ENCODE results near the gene USP31.

Gene USP31

DNA sequence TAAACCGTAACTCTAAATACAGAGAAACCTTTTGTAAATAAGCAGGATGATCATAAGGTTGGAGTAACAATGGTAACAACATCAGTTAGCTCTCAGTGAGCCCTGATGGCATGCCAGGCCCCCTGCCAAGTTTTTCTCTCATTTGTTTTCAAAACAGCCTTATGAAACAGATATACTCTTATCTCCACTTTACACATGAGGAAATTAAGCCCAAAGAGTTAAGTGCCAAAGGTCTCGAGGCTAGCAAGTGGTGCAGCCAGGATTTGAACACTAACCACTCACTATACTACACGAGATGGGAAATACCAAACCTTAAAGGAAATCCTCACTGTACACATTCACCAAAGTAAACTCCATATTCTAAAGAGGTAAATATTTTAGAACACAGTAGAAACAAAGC lies 15.0 kb downstream of the USP31 start:
- DNase-seq (ENCODE audit: low read depth in 2 of 2), result no peak

DNA sequence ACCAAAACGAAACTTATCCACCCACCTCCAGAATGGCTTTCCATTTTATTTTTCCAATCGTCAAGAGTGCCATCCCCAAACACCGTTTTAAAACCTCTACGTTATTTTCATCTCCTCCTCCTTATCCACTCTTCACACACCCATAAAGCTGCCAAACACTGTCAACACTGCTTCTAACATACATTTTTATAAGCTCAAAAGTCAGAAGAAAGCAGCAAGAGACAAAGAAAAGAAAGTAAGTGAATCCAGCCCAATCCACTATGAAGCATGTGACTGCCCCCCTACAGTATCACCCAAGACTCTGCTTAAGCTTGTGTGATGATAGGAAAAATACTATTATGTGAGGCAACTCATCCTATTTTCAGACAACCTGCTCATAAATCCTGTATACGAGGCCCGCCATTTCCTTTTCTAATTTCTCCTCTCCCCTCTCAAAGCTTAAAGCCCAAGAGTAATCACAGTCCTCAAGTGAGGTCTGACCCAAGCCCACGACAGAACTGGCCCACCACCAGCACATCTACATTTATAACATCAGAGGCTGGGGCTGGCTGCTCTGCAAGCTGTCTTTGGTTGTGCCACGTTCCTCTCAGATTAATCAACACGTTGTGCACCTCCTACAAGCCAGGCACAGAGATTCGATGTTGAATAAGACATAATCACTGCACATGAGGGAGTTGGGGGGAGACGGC lies 16.3 kb downstream of the USP31 start:
- DNase-seq (ENCODE audit: low read depth in 2 of 2), result no peak

GRCh38 chr16:23131931-23132621 lies 17.2 kb downstream of the USP31 start:
- DNase-seq (ENCODE audit: low read depth in 2 of 2), result no peak

GRCh38 chr16:23131436-23131835 lies 17.8 kb downstream of the USP31 start:
- no peak for DNase-seq (ENCODE audit: low read depth in 2 of 2)

DNA sequence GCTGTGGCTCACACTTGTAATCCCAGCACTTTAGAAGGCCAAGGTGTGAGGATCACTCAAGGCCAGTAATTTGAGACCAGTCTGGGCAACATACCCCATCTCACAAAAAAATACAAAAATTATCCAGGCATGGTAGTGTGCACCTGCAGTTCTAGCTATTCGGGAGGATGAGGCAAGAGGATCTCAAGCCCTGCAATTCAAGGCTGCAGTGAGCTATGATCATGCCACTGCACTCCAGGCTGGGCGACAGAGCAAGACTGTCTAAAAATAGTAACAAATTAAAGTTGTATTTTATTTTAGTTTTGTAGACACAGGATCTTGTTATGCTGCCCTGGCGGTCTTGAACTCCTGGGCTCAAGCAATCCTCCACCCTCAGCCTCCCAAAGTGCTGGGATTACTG lies 18.2 kb downstream of the USP31 start:
- DNase-seq (ENCODE audit: low read depth in 2 of 2), result no peak

DNA sequence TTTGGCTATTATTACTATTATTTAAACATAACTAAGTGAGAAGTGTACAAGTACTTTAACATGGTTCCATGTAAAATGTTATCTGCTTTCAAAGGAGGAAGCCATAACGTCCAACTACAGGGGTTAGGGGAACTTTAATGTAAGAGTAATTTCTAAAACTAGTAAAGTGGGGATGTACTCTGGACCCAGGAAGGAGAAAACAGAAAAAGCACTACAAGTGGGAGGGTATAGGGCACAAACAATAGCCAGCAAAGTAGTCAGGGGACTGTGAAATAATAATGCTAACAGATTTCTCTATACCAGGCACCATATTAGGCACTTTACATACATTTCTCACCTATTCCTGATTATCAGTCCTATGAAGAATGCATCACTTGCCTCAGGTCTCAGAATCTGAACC lies 19.6 kb downstream of the USP31 start:
- no peak for DNase-seq (ENCODE audit: low read depth in 2 of 2)

- no peak for DNase-seq (ENCODE audit: low read depth in 2 of 2)
Observed at GRCh38 chr16:23128056-23128455, 21.2 kb downstream of the USP31 start.

- DNase-seq (ENCODE audit: low read depth in 2 of 2), result no peak
Observed at GRCh38 chr16:23125277-23125676, 24.0 kb downstream of the USP31 start.

GRCh38 chr16:23124315-23124714 lies 24.9 kb downstream of the USP31 start:
- DNase-seq (ENCODE audit: low read depth in 2 of 2), result no peak

- no peak for DNase-seq (ENCODE audit: low read depth in 2 of 2)
Observed at GRCh38 chr16:23122144-23122543, 27.1 kb downstream of the USP31 start.

- DNase-seq (ENCODE audit: low read depth in 2 of 2), result no peak
Observed at GRCh38 chr16:23121024-23121423, 28.2 kb downstream of the USP31 start.

GRCh38 chr16:23120562-23120961 lies 28.7 kb downstream of the USP31 start:
- DNase-seq (ENCODE audit: low read depth in 2 of 2), result no peak

- DNase-seq (ENCODE audit: low read depth in 2 of 2), result no peak
Observed at GRCh38 chr16:23119570-23119969, 29.7 kb downstream of the USP31 start.

- DNase-seq (ENCODE audit: low read depth in 2 of 2), result no peak
Observed at GRCh38 chr16:23114131-23114904, 34.9 kb downstream of the USP31 start.

GRCh38 chr16:23113185-23113584 lies 36.1 kb downstream of the USP31 start:
- DNase-seq (ENCODE audit: low read depth in 2 of 2), result no peak

GRCh38 chr16:23110257-23110899 lies 38.9 kb downstream of the USP31 start:
- no peak for DNase-seq (ENCODE audit: low read depth in 2 of 2)

GRCh38 chr16:23107936-23108335 lies 41.3 kb downstream of the USP31 start:
- DNase-seq (ENCODE audit: low read depth in 2 of 2), result no peak

- DNase-seq (ENCODE audit: low read depth in 2 of 2), result no peak
Observed at GRCh38 chr16:23107117-23107516, 42.1 kb downstream of the USP31 start.

GRCh38 chr16:23105309-23105708 lies 43.9 kb downstream of the USP31 start:
- no peak for DNase-seq (ENCODE audit: low read depth in 2 of 2)

- no peak for DNase-seq (ENCODE audit: low read depth in 2 of 2)
Observed at GRCh38 chr16:23104032-23104955, 45.0 kb downstream of the USP31 start.

DNA sequence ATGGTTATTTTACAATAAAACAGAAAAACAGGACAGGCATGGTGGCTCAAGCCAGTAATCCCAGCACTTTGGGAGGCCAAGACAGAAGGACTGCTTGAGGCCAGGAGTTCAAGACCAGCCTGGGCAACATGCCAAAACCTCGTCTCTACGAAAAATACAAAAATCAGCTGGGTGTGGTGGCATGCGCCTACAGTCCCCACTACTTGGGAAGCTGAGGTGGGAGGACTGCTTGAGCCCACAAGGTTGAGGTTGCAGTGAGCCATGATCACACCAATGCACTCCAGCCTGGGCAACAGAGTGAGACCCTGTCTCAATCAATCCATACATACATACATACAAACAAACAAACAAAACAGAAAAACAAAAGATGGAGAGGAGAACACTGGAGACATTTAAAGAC lies 45.6 kb downstream of the USP31 start:
- DNase-seq (ENCODE audit: low read depth in 2 of 2), result no peak
